NOMO-1 treated with DMSO at 0.1 percent for 48 hours (cell line): ENCODE measurements around the gene GIMAP1.

Experiments used
- DNase-seq: peaks from one replicate; lab custom pipeline; 2025; ENCODE audit not compliant: unreplicated experiment; lab: John Stamatoyannopoulos, UW

The GIMAP1 gene

DNA sequence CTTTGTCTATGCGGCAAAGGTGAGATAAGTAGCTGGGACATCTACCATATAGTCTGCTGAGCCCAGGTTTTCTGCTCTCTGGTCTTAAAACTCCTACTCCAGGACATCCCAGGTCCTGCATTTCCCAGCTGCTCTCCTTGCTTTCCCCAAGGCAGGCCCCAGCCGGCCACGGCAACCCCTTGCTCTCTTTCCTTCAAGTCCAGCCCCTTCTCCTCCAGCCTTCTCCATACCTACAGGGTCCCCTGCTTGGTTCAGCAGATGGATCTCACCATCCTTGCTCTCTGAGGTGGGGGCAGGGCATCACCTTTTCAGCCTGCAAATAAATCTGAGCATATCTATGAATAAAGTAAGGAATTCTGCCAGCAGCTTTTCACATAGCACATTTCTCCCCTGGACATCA lies 29.5 kb downstream of the GIMAP1 start:
- no peak for DNase-seq

DNA sequence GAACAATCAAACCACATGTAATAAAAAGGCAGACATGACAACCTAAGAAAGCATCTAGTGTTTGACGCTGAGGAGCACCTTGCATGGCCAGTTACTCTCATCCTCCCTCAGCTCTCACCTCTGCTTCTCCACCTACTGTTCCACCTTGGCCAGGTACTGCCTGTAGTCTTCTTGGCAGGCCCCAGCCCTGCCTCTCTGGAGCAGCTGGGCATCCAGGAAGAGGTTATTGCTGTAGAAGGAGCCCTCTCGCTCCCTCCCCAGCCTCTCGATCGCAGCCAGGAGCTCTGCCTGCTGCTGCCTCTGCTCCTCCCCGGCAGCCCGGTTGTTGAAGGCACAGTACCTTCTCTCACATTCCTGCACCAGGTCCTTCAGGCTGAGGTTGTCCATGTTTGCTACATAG lies 30.5 kb downstream of the GIMAP1 start:
- no peak for DNase-seq

DNA sequence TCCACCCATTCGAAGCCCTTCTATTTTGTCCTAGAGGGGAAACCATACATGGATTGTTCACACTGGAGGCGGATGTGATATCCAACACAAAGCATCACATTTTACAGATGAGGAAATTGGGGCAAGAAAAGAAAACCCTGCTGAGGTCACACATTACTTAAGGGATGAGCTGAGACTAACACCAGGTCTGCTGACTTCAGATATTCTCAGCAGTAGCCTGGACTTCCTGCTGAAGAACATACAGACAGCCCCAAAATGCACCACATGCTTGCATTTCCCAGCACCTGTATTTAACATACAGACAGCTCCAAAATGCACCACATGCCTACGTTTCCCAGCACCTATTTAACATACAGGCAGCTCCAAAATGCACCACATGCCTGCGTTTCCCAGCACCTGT lies 32.0 kb downstream of the GIMAP1 start:
- DNase-seq: no peak

DNA sequence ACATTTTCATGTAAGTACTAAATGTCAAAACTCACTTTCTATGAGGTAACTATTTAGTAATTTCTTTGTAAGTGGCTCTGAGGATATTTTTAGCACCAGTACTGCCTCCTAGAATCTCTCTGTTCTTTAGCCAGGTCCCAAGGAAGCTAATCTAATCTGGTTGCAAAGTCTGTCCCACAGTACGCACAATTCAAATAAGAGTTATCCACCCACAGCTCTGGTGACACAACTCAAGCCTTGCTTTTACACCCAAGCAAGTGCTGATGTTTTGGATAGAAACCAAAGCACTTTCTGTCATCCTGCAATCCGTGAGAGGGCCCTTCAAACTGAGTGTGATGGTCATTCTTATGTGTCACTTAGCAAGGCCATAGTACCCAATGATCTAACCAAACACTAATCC lies 35.3 kb downstream of the GIMAP1 start:
- no peak for DNase-seq

DNA sequence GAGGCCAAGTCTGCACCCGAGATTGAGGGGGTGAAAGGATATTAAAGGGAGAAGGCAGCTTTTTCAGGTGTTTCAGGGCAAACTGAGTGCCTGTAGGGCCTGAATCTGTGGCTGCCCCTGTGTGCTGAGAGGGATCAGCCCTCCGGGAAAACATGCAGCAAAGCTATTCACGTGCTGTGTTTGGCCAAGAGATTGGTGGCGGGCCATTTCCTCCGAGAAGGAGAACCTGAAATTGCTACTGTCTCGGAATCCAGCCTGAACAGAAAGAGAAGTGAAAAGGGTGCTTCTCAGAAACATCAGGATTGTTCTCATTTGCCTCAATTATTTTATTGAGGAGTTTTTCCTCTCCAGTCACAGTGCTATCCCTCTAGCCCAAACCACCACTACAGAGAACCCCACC lies 36.8 kb downstream of the GIMAP1 start:
- peak; percentile 6 for DNase-seq

DNA sequence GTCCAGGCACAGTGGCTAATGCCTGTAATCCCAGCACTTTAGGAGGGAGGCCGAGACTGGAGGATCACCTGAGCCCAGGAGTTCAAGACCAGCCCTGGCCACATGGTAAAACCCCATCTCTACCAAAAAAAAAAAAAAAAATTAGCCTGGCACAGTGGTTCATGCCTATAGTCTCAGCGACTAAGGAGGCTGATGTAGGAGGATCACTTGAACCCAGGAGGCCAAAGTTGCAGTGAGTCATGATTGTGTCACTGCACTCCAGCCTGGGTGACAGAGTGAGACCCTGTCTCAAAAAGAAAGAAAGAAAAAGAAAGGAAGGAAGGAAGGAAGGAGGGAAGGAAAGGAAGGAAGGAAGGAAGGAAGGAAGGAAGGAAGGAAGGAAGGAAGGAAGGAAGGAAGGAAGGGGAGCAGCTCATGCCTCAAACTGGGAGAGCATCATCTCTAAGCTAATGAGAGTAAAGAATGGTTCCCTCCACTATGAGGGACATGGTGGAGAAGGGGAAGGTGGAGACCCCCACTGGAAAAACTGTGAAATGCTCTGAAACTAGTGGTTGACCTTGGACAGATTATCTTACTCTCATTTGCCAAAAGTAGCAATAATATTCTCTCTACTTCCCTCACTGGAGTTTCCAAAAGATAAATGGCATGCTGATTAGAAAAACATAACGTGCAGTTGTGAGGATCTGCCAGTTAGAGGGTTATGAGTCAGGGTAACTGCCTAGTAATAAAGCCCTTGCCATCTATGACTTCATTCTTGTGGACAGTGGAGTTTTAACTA lies 37.6 kb downstream of the GIMAP1 start:
- peak; percentile 14 for DNase-seq

DNA sequence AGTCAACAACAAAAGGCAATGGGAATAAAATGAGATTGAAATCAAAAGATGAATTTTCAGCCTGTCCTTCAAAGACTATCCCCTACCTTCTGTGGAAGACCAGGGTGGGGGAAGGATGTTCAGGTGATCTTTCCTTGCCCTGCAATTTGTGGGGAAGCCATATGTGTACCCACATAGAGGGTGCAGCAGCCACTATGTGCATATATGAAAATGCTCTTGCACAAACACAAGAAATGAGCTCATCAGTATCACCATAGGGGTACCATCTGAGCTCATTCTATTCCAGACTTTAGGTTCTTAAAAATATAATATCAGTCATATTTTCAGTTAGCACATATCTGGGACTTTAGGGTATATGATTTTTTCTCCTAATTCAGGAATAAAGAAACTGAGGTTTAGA lies 38.5 kb downstream of the GIMAP1 start:
- no peak for DNase-seq

DNA sequence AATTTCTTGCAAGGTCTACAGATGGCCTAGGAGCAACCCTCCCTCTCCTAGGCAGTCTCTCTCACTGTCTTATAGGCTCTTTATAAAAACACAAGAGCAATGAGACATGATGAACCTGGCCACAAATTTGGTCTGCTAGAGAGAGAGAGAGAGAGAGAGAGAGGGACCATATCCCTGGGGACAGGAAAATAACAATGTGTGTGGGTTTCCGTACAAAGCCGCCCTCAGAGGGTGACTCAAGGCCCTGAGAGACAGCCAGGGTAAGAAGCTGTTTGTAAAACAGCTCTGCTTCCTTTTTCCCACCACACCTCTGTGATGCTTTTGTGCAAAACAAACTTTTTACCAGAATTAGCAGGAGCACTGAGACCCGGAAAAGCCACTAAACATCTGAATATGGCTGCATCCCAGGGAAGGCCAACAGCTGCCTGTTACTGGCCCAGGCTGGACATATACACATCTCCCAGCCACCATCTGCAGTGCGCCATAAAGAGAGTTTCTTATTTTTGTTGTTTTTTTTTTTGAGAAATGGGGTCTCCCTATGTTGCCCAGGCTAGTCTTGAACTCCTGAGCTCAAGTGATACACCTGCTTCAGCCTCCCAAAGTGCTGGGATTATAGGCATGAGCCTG lies 39.2 kb downstream of the GIMAP1 start:
- DNase-seq: no peak

DNA sequence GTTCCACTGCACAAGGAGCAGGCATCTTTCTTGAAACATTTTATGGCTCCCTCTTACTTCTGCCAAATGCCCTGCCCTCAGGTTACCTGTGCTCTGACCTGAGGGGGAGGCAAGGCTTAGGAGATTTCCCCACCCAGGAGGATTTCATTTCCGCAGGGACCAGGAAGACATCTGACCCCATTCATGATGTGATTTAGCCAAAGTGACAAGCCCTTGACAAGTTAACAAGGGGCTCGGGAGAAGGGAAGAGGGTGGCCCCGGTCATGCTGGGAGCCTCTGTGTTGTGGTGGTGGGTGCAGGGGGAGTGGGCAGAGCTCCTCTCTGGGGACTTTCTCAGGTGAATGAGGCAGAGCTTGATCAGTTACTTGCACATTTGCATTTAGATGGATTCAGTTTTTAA lies 39.8 kb downstream of the GIMAP1 start:
- DNase-seq: no peak

DNA sequence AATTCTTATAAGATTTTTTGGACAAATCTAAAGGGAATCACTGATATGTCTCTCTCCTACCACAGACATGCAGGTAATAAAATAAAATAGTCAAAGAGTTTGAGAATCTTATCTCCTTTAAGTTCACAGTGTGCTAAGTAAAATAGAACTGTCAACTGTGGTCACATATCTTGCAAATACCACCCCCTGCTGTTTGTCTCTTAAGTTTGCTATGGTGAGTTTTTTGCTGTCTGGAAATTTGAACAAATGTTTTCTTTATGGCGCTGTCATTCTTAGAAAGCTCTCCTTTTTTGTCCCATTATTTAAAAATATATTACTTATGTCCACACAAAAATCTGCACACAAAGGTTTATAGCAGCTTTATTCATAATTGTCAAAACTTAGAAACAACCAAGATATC lies 40.4 kb downstream of the GIMAP1 start:
- peak; percentile 26 for DNase-seq

DNA sequence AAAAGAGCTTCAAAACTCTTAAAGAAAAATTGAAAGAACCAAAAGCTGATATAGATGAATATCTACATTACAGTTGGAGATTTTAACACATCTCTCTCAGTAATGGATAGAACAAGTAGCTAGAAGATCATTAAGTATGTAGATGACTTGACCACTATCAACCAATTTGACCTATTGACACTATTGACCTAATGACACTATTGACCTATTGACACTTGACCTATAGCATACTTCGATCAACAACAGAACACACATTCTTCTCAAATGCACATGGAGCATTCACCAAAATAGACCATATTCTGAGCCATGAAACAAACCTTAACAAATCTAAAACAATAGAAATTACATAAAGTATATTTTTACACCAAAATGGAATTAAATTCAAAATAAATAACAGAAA lies 43.1 kb downstream of the GIMAP1 start:
- DNase-seq: no peak

DNA sequence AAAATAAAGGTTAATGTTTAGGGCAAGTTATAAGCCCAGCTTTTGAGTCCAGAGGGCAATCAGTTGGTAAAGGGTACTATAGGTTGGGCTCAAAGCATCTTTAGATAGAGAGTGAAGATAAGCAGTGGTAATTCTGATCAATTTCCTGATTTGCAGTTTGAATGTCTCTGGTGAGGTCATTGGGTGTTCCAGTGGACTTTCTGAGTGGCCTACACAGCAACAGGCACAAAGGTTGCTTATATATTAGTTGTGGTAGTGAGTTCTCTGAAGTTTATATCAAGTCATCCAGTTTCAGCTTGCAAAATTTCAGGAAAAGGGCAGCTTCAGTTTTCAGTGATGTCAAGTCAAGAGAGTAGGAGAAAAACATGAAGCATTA lies 49.9 kb downstream of the GIMAP1 start:
- DNase-seq: no peak

DNA sequence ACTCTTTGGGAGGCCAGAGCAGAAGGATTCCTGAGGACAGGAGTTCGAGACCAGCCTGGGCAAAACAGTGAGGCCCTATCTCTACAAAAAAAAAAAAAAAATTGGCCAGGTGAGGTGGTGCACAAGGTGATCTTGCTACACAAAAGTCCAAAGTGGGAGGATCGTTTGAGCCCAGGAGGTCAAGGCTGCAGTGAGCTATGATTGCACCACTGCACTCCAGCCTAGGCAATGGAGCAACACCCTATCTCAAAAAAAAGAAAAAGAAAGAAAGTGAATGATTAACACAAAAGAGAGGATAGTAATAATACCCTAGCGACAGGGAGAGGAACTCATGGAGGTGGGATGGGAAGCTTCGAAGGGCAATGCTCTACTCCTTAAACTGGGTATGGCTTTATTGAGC lies 53.4 kb downstream of the GIMAP1 start:
- DNase-seq: no peak
